Loucy (cell line): Measurements from ENCODE around the gene SLC15A5.

Experiments used
- EZH2phosphoT487 ChIP-seq: fragments of 200-600 bp; IDR thresholded peaks from 2 replicates; pipeline ENCODE4 v1.6.1; 2018; ENCODE audit warnings: antibody characterized with exemption, mild to moderate bottlenecking, moderate library complexity, borderline replicate concordance
- TF ChIP-seq, protein P1 (sequence below): fragments of 200-600 bp; sonication (generic); conservative IDR thresholded peaks from 2 replicates; pipeline ENCODE4 v1.5.1; 2014; ENCODE audit warnings: mild to moderate bottlenecking, antibody characterized with exemption, low read length

DNA sequence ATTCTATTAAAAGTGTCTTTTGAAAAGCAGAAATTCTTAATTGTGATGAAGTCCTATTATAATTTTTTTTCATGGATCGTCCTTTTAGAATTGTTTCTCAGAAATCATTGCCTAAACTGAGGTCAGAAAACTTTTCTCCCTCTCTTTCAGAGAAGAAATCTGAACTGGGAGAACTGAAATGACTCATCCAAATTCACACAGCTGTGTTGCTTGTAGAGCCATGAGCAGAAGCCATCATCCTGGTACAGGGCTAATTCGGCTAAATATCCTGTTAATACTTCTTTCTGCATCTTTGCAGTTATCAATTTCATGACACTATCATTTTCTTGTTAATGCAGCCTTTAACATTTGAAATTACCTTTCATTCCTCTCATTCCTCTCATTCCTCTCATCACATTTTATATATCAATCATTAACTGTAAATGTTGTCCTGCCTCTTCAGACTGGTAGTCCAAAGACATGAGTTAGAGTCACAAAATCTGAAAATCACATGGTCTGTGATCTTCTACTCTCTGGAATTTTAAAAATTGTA, 15.5 kb downstream of the SLC15A5 start:
- TF ChIP-seq, protein P1, sequence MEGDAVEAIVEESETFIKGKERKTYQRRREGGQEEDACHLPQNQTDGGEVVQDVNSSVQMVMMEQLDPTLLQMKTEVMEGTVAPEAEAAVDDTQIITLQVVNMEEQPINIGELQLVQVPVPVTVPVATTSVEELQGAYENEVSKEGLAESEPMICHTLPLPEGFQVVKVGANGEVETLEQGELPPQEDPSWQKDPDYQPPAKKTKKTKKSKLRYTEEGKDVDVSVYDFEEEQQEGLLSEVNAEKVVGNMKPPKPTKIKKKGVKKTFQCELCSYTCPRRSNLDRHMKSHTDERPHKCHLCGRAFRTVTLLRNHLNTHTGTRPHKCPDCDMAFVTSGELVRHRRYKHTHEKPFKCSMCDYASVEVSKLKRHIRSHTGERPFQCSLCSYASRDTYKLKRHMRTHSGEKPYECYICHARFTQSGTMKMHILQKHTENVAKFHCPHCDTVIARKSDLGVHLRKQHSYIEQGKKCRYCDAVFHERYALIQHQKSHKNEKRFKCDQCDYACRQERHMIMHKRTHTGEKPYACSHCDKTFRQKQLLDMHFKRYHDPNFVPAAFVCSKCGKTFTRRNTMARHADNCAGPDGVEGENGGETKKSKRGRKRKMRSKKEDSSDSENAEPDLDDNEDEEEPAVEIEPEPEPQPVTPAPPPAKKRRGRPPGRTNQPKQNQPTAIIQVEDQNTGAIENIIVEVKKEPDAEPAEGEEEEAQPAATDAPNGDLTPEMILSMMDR: no peak
- no peak for TF ChIP-seq EZH2phosphoT487
